GM21528 (cell line): Measurements from ENCODE around the gene CACNA1C.

Experiments
- ATAC-seq: cut with Tn5 transposase; IDR thresholded peaks from one replicate; pipeline ENCODE4 v1.9.1; 2021; ENCODE audit warnings: mild to moderate bottlenecking, moderate library complexity; ENCODE audit not compliant: unreplicated experiment, low FRiP score

Gene CACNA1C

DNA sequence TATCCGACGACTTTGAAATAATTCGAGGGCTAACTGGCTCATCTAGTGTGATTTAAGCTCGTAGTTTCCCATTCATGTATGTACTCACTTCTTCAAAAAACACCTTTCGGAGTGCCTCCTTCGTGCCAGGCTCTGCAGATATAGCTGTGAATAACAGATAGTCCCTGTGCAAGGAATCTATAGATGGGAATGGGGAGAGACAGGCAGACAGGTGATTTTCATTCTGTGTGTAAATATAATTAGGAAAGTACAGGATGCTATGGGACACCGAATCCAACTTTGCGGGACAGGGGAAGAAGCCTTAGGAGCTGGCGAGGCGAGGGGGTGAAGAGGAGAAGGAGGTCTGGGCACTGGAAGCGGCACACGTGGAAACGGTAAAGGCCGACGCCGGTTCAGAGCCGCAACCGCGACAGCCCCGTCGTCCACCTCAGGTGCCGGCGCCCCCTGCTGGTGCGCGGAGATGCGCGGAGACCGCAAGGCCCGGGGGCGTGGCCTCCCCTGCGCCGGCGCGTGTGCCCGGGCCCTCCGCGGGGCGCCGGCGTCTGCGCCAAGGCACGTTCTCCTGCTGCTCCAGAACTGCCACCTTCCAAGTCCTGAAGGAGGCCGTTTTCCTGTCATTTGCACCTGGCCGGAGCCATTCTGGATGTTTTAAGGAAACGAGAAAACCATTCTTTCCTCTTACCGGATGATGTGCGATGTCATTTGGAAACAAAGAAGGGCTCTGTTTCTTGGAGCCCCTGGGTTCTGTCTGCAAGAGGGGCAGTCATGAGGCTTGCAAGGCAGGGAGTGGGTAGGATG, 18.0 kb upstream of the CACNA1C start:
- no peak for ATAC-seq

GRCh38 chr12:2035431-2036055, 17.2 kb upstream of the CACNA1C start:
- ATAC-seq = no peak

DNA sequence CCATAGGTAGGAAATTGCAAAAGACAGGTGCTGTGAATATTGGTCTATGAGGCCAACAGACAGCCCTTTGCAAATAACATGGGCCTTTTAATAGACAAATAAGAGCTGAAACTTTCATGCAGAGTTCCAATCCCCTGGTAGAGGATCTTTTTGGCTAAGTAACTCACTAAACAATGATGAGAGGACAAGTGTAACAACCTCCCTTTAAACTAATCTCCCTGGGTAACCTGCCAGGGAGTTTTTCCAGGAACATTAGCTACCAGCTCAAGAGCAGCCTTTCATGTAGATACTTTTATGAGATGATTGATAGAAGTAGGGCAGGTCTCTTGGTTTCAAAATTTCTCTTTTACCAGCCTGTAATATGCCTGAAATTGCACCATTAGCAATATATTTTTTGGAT, 13.8 kb upstream of the CACNA1C start:
- ATAC-seq = no peak

DNA sequence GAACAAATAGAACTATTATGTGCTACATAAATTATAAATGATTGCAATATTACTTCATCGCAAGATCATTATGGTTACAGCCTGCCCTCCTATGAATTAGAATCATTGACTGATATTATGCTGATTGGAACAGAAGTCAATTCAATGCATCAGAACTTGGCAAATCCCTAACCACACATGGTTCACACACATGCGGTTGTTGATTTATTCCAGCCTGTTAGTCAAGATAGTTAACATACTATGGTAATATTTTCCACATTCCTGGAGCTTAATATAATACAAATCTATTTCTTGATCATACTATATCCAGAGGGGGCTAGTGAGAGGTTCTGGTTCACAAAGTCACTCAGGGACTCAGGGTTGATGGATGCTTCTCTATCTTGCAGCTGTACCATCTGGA, 9.7 kb upstream of the CACNA1C start:
- ATAC-seq = no peak

DNA sequence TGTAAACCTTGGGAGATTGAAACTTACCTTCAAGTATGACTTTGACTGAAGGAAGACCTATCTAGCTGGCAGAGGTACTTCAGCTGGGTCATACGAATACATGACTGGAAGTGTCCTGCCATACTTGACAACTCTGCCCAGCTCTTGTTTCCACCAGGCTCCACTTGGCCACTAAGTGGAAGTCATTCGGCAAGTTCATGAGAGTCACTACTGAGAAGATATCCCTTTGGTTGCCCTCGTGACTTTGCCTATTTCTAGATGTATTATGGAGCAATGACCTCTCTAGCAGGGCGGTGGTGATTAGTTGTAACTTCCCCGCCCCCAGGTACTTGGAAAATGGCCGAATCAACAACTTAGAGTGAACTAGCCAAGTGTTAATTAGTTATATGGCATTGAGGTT, 8.6 kb upstream of the CACNA1C start:
- no peak for ATAC-seq

DNA sequence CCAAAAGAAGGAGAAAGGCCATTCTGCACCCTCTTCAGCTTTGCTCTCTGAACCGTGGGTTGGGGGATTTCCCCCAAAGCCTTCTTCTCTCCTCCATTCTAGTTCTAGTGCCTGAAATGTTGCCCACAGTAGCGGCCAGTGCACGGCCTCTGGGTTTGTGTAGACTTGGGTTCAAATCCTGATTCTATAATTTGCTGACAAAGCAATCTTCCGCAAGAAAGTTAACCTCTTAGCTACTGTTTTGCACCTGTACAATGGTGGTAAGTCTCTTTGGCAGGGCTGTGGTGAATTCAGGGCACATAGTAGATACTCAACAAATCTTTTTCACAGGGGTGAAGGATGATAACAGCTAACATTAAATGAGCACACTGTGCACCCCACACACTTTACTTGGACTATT, 5.8 kb upstream of the CACNA1C start:
- no peak for ATAC-seq

DNA sequence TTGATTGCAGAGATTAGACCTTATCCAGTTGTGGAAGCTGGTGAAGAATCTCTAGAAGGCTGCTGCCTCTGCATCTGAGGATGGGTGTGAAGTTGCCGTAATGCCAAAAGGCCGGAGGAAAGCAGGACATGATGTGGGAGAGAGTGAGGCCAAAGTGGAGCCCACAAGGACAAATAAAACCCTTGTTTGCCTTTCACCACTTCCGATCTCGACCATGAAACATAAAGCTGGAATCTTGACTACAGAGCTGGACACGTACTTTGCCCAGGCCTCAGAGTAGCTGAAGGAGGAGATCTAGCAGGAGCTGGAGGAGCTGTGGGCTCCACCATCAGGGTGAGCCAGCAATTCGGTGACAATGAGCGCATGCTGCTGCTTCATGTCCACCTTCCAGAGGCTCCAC, 5.0 kb upstream of the CACNA1C start:
- ATAC-seq = no peak

- no peak for ATAC-seq
These were observed 2.9 kb upstream of the CACNA1C start for GRCh38 chr12:2049604-2050540.

DNA sequence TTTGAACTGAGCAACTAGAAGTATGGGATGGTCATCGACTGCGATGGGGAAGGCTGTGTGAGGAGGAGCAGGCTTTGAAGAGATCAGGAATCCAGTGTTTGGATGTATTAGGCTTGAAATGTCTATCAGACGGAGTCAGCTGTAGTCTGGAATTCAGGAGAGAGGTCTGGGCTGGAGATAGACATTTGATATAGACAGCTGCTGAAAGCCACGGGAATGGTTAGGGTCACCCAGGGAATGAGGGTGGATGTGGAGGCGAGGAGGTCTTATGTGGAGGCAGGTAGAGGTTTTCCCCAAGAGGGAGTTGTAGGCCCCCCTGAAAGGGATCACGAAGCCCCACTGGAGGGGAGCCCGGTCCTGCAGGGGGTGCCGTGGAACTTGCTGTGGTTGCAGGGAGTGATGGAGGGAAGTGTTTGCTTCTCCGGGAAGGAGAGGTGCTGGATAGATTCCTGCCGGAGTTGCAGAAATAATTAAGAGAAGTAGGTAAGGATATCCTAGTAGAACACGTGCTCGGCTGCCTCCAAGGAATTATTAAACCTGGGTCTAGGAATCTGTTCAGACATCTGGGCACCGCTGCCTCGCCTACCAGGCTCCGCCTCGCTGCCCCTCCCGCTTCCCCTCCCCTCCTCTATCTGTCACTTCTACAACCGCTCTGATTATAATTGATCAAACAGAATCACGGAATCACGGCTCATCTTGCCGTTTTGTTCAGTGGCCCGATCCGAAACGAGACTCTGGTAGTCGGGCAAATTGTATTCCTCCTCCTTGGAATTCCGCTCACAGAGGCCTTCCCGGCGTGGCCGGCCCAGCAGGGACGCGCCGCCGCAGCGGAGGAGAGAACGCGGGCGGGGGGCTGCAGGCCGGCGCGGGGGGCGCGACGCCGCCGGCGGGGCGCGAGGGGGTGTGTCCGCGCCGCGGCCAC, 826 bp upstream of the CACNA1C start:
- ATAC-seq = no peak

DNA sequence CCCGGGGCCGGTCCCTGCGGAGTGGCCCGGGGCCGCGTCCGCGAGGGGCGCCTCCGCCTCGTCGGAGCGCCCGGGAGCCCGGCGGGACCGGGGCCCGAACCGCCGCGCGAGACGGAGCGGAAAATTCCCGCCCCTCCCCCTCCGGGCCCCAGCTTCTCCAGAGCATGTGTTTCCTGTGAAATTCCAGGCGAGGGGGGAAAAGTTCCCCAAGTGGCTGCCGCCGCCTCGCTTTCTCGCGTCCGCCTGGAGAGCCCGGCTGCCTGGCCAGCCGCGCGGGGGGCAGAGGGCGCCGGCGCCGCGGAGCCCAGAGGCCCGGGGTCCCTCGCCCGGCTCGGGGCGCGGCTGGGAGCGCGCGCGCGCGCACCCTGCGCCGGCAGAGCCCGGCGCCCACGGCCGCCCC, 904 bp downstream of the CACNA1C start:
- no peak for ATAC-seq

DNA sequence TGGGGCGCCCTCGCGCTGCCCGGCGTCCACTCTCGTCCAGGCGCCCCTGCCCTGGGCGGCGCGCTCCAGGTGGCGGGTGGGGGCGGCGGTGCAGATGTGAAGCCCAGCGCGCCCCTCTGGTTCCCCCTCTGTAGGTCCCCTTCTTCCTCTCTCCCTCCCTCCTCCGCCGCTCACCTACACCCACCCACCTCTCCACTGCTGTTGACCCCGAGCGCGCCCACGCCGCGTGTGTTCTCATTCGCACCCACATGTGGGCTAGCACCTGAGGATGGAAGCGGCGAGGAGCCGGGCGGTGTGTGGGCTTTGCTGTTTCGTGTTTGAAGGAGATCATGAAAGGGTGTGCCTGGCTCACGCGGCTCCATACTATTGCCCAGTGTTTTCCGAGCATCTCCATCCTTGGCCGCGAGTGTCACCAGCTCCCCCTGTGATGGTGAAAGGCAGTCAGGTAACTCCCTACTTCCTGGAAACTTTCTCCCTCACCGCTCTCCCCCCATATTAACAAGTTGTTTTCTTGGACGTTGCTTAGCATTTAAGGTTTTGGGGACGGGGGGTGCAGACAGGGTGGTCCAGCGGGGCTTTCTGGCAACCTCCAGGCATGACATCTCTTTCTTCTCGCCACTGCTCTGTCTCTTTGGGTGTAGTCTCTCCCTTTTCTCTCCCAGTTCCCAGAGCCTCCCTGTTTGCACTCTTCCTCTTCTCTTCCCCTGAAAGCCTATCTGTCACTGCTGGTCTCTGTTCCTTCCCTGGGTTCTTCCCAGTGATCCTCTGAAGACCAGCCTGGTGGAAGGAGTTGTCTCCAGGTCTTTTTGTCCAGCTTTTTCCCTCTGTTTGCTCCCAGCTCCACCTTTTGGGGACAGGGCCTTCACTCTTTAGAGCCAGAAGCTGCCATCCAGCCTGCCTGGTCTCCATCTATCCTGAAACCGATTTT, 1.6 kb downstream of the CACNA1C start:
- no peak for ATAC-seq

- no peak for ATAC-seq
These were observed 4.4 kb downstream of the CACNA1C start for GRCh38 chr12:2057041-2057794.

- ATAC-seq = no peak
These were observed 5.1 kb downstream of the CACNA1C start for GRCh38 chr12:2057795-2058408.

DNA sequence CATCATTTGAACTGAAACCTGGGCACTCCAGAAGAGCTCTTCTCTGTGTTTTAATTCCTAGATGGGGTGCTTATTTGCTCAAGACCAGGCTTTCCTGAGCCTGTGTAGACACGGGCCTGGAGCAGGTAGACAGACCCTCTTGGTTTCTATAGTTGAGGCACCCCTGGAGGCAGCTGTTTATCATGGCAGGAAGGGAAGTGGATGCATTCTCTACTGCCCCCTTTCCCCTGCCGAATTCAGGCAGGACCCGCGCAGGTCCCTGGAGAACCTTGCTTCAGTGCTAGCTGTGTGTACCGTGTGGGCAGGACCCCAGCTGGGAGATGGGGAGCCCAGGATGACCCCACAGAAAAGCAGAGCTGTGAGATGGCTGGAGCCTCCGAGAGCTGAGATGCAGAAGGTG, 6.0 kb downstream of the CACNA1C start:
- ATAC-seq = no peak

DNA sequence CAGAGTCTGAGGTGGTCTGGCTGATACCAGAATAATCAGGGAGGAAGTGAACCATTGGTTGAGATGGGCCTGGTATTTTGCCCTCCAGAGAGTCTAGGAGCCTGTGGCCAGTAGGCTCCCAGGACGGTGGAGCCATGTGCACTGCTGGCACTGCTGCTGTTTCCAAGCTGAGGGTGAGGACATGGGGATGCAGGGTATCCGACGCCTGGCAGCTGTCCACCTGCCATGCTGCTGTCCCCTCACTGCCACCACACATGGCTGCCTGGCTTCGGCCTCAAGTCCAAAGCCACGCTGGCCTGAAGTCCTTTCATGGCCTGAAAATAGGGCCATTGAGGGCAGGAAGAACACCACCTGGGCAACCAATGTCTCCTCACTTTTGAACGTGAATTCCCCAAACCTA, 8.6 kb downstream of the CACNA1C start:
- ATAC-seq = no peak

DNA sequence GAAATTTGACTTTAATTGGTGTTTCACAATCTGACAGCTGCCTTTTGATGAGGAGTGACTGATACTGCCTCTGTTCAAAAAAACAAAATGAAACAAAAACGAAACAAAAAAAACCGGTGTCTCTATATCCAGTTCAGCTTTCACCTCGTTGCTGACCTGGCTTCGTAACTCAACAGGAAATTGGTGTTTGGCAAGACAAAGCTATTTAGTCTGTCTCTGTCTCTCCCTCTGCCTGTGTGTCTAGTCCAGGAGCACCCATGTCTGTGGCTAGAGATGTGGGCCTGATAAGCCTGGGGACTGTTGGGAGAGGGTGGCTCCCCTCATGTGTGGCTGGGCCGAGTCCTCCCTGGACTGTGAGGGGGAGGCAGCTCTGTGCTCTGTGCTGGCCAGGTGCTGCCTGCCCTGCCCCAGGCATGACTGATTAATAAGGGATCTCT, 11.3 kb downstream of the CACNA1C start:
- no peak for ATAC-seq

DNA sequence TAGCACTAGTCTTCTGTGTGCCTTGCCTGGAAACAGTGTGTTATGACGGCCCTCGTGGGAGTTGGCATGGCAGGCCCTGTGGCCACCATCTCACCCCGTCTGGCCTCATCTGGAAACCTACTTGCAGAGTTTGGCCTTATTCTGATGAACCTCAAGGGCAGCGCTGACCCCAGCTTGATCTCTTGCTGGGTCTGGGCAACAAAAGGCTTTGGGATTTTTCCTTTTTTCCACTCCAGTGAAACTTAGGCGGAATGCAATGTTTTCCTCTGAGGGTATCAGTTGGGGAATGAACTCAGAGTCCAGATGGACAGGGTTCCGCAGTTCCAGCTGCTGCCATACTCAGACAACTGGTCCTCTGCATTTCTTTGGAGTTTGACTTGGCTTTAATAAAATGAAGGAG, 15.9 kb downstream of the CACNA1C start:
- no peak for ATAC-seq

- ATAC-seq = no peak
These were observed 17.8 kb downstream of the CACNA1C start for GRCh38 chr12:2070440-2071045.
